ENCODE results near the gene CFDP1. TPM values are rescaled to one million over a fixed set of nuclear protein-coding genes. Genes with fewer than 3 reads are reported as not detected.

CFDP1 gene
- total and polyA plus RNA-seq, 11 donors: 17.7 to 60.6 (median 25.3) TPM

- intact Hi-C loops (cut with DNase I): no loop called here
- no peaks in the 10 kb centered on the region for H3K9me3 ChIP-seq
- ATAC-seq: no peak
- H3K36me3 ChIP-seq: peaks cover 0 to 7% (median 0%) of the 10 kb centered on the region in 9 donors
- peaks cover 0 to 23% (median 9%) of the 10 kb centered on the region in 12 donors for H3K4me1 ChIP-seq
- WGBS, 4 donors: 90 to 93% (median 92%) methylated on average over 4 to 5 of the region's 5 CpGs
- H3K27me3 ChIP-seq: peaks cover 0 to 9% (median 0%) of the 10 kb centered on the region in 9 donors
- DNase-seq: no peak
- TF ChIP-seq POLR2A (IDR thresholded peaks at IDR 0.05): no peak
- TF ChIP-seq CTCF (IDR thresholded peaks at IDR 0.05): no peak
- no peak overlapping the region for H3K4me3 ChIP-seq
- H3K27ac ChIP-seq: no peak overlapping the region
These were observed 71.4 kb downstream of the CFDP1 start for GRCh38 chr16:75361936-75362335.

GRCh38 chr16:75354170-75354569, 79.1 kb downstream of the CFDP1 start:
- Histone ChIP-seq H3K36me3 (no peaks in the 10 kb centered on the region), H3K27me3 (peaks cover 0 to 3% (median 0%) of the 10 kb centered on the region in 9 donors), H3K4me1 (peaks cover 0 to 16% (median 9%) of the 10 kb centered on the region in 12 donors), H3K4me3 (no peak overlapping the region), H3K9me3 (no peaks in the 10 kb centered on the region), H3K27ac (no peak overlapping the region)
- no peak for TF ChIP-seq POLR2A (IDR thresholded peaks at IDR 0.05)
- no peak for TF ChIP-seq CTCF (IDR thresholded peaks at IDR 0.05)
- DNase-seq (no peak), ATAC-seq (no peak)
- intact Hi-C loops (cut with DNase I): no loop called here
- WGBS, 4 donors: 89 to 98% (median 97%) methylated on average over 3 of the region's 3 CpGs

DNA sequence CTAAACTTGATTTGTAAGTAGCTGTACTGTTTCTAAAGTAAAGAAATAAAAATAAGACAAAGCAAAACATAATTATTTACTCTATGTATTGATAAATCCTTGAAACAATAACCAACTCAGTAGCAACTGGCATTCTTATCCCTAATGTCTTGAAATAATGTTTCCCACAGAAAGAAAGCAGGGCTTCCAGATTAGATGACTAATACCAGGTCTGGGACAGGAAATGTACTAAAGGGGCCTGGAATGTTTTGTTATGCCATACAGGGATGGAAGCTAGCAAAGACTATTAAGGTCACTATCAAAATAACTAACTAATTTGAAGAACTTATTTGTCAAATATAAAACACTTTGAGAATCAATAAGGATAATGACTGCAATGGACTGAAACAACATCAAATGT, 82.1 kb downstream of the CFDP1 start:
- TF ChIP-seq POLR2A (IDR thresholded peaks at IDR 0.05) (no peak), CTCF (IDR thresholded peaks at IDR 0.05) (no peak)
- Histone ChIP-seq H3K27ac (peak overlapping the region in 1 of 12 donors; percentile 47), H3K36me3 (no peaks in the 10 kb centered on the region), H3K4me3 (no peak overlapping the region), H3K27me3 (peaks cover 0 to 1% (median 0%) of the 10 kb centered on the region in 9 donors), H3K9me3 (no peaks in the 10 kb centered on the region), H3K4me1 (peaks cover 0 to 10% (median 0%) of the 10 kb centered on the region in 12 donors)
- DNase-seq (no peak), ATAC-seq (peak in 1 of 4 donors; percentile 46)
- intact Hi-C loops (cut with DNase I): no loop called here

GRCh38 chr16:75345711-75346110, 87.6 kb downstream of the CFDP1 start:
- no peak for ATAC-seq
- no peak overlapping the region for H3K27ac ChIP-seq
- no peak for DNase-seq
- TF ChIP-seq POLR2A (IDR thresholded peaks at IDR 0.05) (no peak), CTCF (IDR thresholded peaks at IDR 0.05) (no peak)
- peaks cover 0 to 19% (median 0%) of the 10 kb centered on the region in 9 donors for H3K27me3 ChIP-seq
- H3K36me3 ChIP-seq: peaks cover 0 to 5% (median 0%) of the 10 kb centered on the region in 9 donors
- H3K9me3 ChIP-seq: no peaks in the 10 kb centered on the region
- peaks cover 0 to 31% (median 21%) of the 10 kb centered on the region in 12 donors for H3K4me1 ChIP-seq
- intact Hi-C loops (cut with DNase I): no loop called here
- 94 to 99% (median 97%) methylated on average over 2 of the region's 2 CpGs for WGBS, 4 donors
- H3K4me3 ChIP-seq: no peak overlapping the region

Measured in heart left ventricle (tissue), 16 donors.